Suppressor macrophage (primary cell): ENCODE results near the gene SEC16A.

ENCODE experiments used
- DNase-seq, 4 experiments: peaks; one replicate each; pipeline ENCODE4 v3.0.0-alpha.2; 2020 to 2022

Gene SEC16A

GRCh38 chr9:136484153-136485048 lies 1.6 kb upstream of the SEC16A start:
- no peak for DNase-seq

- peak; percentile 96 to 99 (median 98) for DNase-seq
Observed at GRCh38 chr9:136483589-136484152, 831 bp upstream of the SEC16A start.

- DNase-seq = peak; percentile 45 to 60 (median 55)
Observed at GRCh38 chr9:136482046-136482792, 621 bp downstream of the SEC16A start.

- no peak for DNase-seq
Observed at GRCh38 chr9:136481558-136481957, 1.3 kb downstream of the SEC16A start.

GRCh38 chr9:136476369-136477150 lies 6.3 kb downstream of the SEC16A start:
- no peak for DNase-seq

GRCh38 chr9:136474974-136475865 lies 7.6 kb downstream of the SEC16A start:
- DNase-seq = no peak

GRCh38 chr9:136474021-136474640 lies 8.7 kb downstream of the SEC16A start:
- DNase-seq = no peak

GRCh38 chr9:136473354-136473721 lies 9.5 kb downstream of the SEC16A start:
- DNase-seq = no peak

- peak in 1 of 4 experiments; percentile 1 for DNase-seq
Observed at GRCh38 chr9:136472640-136473353, 10.0 kb downstream of the SEC16A start.

GRCh38 chr9:136471802-136472487 lies 10.9 kb downstream of the SEC16A start:
- peak in 1 of 4 experiments; percentile 1 for DNase-seq

GRCh38 chr9:136470792-136471469 lies 11.9 kb downstream of the SEC16A start:
- no peak for DNase-seq

GRCh38 chr9:136470356-136470755 lies 12.5 kb downstream of the SEC16A start:
- DNase-seq = no peak

GRCh38 chr9:136467766-136468165 lies 15.1 kb downstream of the SEC16A start:
- no peak for DNase-seq

- peak in 1 of 4 experiments; percentile 1 for DNase-seq
Observed at GRCh38 chr9:136466155-136466541, 16.7 kb downstream of the SEC16A start.

GRCh38 chr9:136465500-136466154 lies 17.2 kb downstream of the SEC16A start:
- peak in 1 of 4 experiments; percentile 0 for DNase-seq

GRCh38 chr9:136464241-136464640 lies 18.6 kb downstream of the SEC16A start:
- peak in 1 of 4 experiments; percentile 1 for DNase-seq

- no peak for DNase-seq
Observed at GRCh38 chr9:136463578-136463977, 19.3 kb downstream of the SEC16A start.

- peak in 1 of 4 experiments; percentile 0 for DNase-seq
Observed at GRCh38 chr9:136462664-136463063, 20.2 kb downstream of the SEC16A start.
